Occipital lobe (tissue), 2 donors: ENCODE measurements around the gene TMEM125. TPM values are rescaled to one million over a fixed set of nuclear protein-coding genes. Genes with fewer than 3 reads are reported as not detected.

ENCODE experiments used
- DNase-seq: peaks from one replicate; lab custom pipeline; 2025; lab: John Stamatoyannopoulos, UW
- total RNA-seq: library from RNA; depleted of rRNA; stranded (reverse); fragments of >200 nt; gene quantifications from one replicate; pipeline ENCODE4 v1.2.3, GENCODE V29; 2014

Gene TMEM125
- total RNA-seq, 1 donor from 2014 or later, result 0.78 TPM

DNA sequence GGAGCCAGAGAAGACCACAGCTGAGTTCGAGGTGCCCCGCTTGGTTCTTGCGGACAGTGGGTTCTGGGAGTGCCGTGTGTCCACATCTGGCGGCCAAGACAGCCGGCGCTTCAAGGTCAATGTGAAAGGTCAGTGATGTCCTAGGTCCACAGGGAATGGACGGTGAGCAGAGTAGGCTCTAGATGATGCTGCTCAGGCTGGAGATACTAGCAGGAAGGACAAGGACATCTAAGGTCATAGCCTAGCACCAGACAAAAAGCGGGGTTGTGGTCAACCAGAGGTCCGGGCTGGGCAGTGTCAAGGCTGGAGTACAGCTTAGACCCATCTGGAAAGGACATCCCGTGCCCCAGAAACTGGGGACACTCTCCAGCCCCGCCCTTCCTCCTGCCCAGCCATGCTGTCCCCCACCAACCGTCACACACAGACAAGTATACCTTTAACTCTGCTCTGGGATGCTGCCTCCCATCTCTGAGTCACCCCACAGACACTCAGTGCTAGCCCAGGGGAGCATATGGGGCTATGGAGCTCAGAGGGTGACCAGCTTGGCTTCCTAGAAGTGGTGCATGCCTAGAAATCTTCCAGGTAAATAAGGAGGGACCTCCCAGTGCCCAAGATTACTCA is 39.7 kb downstream of the TMEM125 start:
- no peak for DNase-seq

DNA sequence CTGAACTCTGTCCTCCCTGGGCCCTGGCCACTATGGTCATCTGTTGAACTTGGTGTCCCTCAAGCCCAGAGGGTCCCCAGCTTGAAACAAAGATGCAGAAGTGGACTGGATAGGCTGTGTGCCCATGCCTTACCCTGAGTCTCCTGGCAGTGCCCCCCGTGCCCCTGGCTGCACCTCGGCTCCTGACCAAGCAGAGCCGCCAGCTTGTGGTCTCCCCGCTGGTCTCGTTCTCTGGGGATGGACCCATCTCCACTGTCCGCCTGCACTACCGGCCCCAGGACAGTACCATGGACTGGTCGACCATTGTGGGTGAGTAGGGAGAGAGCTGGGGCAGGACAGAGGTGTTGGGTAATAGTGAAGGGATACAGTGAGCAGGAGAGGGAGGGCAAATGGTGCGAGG is 41.7 kb downstream of the TMEM125 start:
- DNase-seq, result no peak

DNA sequence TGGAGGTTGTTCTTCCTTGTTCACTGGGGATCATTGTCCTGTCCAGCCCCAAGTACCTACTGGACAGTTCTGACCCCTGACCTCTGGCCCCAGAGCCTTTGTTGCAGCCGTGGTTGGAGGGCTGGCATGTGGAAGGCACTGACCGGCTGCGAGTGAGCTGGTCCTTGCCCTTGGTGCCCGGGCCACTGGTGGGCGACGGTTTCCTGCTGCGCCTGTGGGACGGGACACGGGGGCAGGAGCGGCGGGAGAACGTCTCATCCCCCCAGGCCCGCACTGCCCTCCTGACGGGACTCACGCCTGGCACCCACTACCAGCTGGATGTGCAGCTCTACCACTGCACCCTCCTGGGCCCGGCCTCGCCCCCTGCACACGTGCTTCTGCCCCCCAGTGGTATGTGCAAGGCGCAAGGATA is 42.4 kb downstream of the TMEM125 start:
- DNase-seq, result no peak

DNA sequence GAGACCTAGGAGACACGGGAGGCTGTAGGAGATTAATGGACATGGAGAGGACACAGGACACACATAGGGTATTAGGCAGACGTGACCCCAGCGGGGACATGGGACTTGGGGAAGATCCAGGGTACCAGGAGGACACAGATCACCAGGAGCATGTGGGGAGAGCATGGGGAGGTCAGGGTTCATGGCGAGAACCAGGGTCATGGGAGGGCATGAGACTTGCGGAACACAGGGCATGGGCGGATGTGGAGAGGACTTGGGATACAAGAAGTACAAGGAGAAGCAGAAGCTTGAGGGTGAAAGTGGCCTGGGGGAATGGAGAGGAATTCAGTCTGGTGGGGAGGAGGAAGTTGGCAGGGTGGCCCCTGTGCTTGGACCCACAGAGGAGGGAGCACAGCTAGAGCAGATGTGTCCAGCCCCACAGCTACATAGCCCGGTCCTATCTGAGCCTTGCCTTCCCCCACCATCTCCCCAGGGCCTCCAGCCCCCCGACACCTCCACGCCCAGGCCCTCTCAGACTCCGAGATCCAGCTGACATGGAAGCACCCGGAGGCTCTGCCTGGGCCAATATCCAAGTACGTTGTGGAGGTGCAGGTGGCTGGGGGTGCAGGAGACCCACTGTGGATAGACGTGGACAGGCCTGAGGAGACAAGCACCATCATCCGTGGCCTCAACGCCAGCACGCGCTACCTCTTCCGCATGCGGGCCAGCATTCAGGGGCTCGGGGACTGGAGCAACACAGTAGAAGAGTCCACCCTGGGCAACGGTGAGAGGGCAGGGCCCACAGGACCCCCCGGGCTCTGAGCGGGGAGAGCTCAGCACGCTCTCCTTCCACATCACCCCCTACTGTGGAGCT is 43.1 kb downstream of the TMEM125 start:
- no peak for DNase-seq

DNA sequence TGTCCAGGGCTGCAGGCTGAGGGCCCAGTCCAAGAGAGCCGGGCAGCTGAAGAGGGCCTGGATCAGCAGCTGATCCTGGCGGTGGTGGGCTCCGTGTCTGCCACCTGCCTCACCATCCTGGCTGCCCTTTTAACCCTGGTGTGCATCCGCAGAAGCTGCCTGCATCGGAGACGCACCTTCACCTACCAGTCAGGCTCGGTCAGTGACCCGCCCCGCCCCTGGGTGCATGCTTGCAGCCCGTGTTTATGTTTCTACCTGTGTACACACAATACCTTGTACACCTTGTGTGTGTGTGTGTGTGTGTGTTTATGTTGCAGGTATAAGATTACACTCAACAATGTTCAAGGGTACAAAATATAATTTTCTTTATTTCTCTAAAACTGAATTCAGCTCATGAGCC is 44.0 kb downstream of the TMEM125 start:
- DNase-seq, result no peak

DNA sequence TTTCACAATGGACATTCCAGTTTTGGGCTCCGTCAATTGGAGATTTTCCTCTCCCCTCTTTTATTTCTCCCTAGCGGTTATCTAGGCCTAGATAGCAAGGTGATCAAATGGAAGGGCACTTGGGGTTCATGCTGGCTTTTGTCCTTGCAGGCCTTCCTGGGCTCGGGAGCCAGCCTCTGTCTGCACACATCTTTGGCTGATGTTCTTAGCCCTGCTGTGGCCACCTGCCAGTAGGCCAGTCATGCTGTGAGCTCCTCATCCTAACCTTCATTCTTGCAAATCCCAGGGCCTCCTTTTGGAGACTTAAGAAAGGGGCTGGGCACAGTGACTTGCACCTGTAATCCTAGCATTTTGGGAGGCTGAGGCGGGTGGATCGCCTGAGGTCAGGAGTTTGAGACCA is 44.5 kb downstream of the TMEM125 start:
- DNase-seq, result no peak

DNA sequence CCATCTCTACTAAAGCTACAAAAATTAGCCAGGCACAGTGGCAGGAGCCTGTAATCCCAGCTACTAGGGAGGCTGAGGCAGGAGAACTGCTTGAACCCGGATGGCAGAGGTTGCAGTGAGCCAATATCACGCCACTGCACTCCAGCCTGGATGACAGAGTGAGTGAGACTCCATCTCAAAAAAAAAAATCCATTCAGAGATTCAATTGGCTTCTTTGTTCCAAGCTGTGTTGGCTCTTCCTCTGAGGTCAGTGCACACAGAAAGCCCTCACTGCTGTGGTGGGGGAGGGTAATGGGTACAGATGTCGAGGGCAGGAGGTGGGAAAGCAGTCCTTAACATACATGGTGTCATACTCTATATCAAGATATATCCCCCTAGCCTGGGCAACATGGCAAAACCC is 45.7 kb downstream of the TMEM125 start:
- peak; percentile 21 for DNase-seq

DNA sequence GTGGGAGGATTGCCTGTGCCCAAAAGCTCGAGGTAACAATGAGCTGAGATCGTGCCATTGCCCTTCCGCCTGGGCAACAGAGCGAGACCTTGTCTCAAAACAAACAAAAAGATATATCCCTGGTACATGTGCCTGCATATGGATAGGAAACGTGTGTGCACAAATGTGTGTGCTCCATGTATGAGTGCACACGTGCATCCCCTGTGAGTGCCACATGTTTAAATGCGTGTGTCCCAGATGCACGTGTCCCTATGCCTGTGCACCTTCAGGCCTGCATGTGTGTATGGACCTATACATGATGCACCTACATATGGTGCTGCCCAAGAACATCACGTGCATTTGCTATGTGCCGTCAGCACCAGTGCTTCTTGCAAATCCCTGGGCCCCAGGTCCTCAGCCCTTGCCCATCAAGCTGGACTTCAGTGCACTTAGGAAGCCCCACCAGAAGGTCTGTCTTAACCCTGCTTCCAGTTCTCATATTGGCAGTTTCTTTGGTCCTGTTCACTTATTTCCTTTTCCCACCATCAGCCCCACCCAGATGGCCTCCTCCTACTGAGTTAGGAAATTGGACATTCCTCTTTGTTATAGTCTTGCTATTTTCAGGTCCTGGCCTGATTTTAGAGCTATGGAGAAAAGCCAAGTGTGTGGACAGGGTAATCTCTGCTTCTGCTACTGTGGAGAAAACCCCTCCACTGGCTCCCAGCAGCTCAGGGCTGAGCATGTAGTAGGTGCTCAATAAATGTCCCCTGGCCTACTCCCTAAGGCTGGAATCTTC is 46.4 kb downstream of the TMEM125 start:
- DNase-seq, result no peak

DNA sequence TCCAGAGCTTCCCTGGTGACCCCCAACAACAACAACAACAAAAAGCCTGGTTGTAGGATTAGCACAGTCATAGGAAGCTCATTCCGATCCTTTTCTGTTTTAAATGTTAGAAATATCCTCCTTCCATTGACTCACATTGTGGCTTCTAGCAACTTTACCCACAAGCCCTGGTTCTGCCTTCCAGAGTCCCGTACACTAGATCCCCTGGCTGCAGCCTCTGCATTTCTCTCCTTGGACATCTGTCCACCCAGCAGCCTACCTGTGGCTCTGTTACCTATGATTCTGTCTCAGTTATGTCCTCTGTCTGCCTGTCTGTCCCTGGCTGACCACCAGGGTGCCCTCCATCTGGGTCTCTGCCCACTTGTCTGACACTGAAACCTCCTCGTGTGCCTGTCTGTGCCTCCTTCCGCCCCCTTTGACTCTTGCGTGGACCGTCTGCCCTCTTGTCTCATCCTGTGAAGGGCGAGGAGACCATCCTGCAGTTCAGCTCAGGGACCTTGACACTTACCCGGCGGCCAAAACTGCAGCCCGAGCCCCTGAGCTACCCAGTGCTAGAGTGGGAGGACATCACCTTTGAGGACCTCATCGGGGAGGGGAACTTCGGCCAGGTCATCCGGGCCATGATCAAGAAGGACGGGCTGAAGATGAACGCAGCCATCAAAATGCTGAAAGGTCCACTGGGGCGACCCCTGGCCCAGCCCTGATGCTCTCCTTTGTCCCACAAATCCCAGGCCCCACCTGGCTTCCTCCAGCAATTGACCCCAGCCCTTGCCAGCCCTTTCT is 47.1 kb downstream of the TMEM125 start:
- no peak for DNase-seq

DNA sequence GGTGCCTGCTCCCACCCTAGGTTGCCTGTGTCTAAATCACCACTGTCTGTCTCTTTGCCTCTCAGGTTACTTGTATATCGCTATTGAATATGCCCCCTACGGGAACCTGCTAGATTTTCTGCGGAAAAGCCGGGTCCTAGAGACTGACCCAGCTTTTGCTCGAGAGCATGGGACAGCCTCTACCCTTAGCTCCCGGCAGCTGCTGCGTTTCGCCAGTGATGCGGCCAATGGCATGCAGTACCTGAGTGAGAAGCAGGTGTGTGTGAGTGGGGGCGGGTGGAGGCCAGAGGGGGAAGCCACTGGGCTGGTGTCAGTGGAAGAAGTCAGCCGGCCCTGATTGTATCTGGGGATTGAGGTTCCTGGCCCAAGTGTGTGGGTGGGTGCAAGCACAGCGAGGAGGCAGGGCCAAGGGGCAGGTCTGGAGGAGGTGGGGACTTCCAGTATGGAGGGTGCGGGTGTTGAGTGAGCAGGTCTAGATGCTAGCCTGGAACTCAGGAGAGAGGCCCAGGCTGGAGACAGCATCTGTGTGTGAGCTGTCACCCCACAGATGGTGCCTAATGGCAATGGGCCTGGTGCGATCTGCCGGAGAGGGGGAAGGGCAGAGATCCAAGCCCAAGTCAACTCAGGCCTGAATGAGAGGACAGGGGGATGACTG is 48.2 kb downstream of the TMEM125 start:
- DNase-seq, result peak; percentile 56

DNA sequence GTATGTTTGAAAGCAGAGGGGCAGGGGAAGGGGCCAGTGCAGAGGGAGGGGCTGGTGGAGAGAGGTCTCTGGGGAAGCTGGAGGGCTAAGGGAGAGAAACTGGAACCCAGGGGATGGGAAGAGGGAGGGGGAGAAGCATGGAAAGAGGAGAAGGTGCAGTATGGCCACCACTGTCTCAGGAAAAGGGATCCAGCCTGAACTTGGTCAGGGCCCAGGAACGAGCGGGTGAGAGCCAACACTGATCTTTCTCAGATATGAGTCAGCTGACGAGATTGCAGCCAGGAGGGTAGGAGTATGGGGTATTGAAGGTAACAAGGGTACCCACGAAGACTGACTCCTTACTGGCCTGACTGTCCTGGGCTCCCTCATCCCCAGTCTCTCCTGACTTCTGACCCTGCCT is 49.0 kb downstream of the TMEM125 start:
- no peak for DNase-seq

DNA sequence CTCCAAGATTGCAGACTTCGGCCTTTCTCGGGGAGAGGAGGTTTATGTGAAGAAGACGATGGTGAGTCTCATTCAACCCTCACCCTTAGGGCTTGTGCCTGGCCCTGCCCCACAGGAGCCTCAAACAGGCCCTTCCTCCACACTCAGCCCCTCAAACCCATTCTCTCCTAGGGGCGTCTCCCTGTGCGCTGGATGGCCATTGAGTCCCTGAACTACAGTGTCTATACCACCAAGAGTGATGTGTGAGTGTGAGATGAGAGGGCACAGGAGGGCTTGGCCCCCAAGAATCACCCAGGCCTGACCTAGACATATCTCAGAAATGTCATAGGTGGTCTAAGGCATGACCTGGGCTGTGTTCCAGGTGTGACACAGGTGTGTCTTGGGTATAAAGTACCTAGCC is 49.5 kb downstream of the TMEM125 start:
- no peak for DNase-seq

DNA sequence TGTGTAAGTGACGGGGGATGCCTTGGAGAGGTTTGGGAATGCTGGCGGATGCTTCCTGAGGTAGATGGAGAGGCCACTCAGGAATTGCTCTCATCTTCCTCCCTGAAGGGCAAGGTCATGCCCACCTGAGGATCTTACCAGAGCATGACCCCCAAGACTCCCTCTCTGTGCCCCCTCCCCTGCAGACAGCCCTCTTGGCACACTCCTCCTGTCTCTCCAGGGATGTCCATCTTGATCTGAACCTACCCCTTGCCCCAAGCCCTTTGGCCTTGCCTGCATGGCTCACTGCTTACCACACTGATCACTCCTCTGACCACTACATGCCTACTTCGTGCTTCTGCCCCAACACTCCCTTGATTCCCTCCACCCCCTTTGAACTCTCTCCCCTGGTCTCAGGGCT is 50.0 kb downstream of the TMEM125 start:
- DNase-seq, result no peak

DNA sequence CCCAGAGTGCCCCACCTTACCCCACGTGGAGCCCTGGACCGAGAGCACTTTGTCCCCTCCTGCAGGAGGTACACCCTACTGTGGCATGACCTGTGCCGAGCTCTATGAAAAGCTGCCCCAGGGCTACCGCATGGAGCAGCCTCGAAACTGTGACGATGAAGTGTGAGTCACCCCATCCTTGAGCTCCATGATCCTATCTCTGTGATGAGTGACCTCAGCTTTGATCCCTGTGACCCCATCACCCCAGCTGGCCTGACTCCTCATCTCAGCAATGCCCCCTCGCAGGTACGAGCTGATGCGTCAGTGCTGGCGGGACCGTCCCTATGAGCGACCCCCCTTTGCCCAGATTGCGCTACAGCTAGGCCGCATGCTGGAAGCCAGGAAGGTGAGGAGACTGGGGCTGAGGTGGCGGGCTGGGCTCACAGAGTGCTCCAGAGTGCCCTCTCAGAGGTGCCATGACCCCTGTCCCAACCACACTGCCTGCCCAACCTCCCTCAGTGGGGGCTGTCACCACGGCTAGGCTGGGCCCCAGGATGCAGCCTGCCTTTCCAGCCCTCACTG is 51.6 kb downstream of the TMEM125 start:
- no peak for DNase-seq

DNA sequence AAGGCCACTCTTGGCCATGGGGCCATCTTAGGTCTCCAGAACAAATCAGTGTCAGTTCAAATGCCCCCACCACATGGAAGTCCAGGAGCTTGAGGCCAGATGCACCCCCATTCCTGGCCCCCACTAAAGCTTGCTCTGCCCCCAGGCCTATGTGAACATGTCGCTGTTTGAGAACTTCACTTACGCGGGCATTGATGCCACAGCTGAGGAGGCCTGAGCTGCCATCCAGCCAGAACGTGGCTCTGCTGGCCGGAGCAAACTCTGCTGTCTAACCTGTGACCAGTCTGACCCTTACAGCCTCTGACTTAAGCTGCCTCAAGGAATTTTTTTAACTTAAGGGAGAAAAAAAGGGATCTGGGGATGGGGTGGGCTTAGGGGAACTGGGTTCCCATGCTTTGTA is 52.7 kb downstream of the TMEM125 start:
- no peak for DNase-seq

Other genes with a start within 250 kb of the TMEM125 start
- 46.8 TPM for gene EBNA1BP2, start 97.7 kb upstream of the TMEM125 start, total RNA-seq
- 1.4 TPM for gene CFAP57, start 97.7 kb upstream of the TMEM125 start, total RNA-seq
- gene C1orf210, start 15.6 kb downstream of the TMEM125 start, total RNA-seq, result not detected
- 7.0 TPM for gene TIE1, start 31.0 kb downstream of the TMEM125 start, total RNA-seq
- gene MPL, start 67.8 kb downstream of the TMEM125 start, total RNA-seq, result not detected
- 4.2 TPM for gene CDC20, start 89.0 kb downstream of the TMEM125 start, total RNA-seq
- 7.0 TPM for gene ELOVL1, start 98.0 kb downstream of the TMEM125 start, total RNA-seq
- 20.7 TPM for gene MED8, start 119.8 kb downstream of the TMEM125 start, total RNA-seq
- 17.3 TPM for gene SZT2, start 119.9 kb downstream of the TMEM125 start, total RNA-seq
- gene HYI, start 183.9 kb downstream of the TMEM125 start, total RNA-seq, result 32.1 TPM